ENCODE data around the gene LAMA2.

LAMA2 gene

GRCh38 chr6:129417416-129418086, 534.6 kb downstream of the LAMA2 start:
- TF ChIP-seq CTCF (IDR thresholded peaks at IDR 0.05; ENCODE audit: low read length) (no peak), EZH2 (IDR thresholded peaks at IDR 0.05; ENCODE audit: borderline replicate concordance, low read length) (no peak)
- Histone ChIP-seq H3K4me3 (ENCODE audit: low read depth, low read length, poor library complexity, severe bottlenecking) (no peak overlapping the region), H2AFZ (ENCODE audit: low read length) (no peak overlapping the region)

GRCh38 chr6:129419324-129419723, 536.4 kb downstream of the LAMA2 start:
- Histone ChIP-seq H3K9ac (ENCODE audit: low read length) (no peak overlapping the region), H3K27ac (ENCODE audit: low read depth, low read length, poor library complexity, severe bottlenecking) (no peak overlapping the region), H3K36me3 (ENCODE audit: insufficient read depth, low read length) (no peaks in the 10 kb centered on the region), H3K4me3 (ENCODE audit: low read depth, low read length, poor library complexity, severe bottlenecking) (no peak overlapping the region), H4K20me1 (ENCODE audit: insufficient read depth, low read length) (no peaks in the 10 kb centered on the region), H3K9me2 (ENCODE audit: low read depth, low read length) (no peaks in the 10 kb centered on the region), H3K79me2 (ENCODE audit: insufficient read depth, low read length) (no peaks in the 10 kb centered on the region), H3K4me1 (ENCODE audit: insufficient read depth, low read length, severe bottlenecking) (no peaks in the 10 kb centered on the region), H3K27me3 (ENCODE audit: insufficient read depth, low read length) (no peaks in the 10 kb centered on the region), H3K9me3 (ENCODE audit: low read length) (no peaks in the 10 kb centered on the region), H2AFZ (ENCODE audit: low read length) (no peak overlapping the region), H3K4me2 (ENCODE audit: low read length) (no peak overlapping the region), H3F3A (ENCODE audit: insufficient read depth, low read length) (no peaks in the 10 kb centered on the region)
- TF ChIP-seq EZH2 (IDR thresholded peaks at IDR 0.05; ENCODE audit: borderline replicate concordance, low read length) (no peak), CTCF (IDR thresholded peaks at IDR 0.05; ENCODE audit: low read length) (no peak)

More at GRCh38 chr6:129417416-129418086, 534.6 kb downstream of the LAMA2 start:
- Histone ChIP-seq H3K4me1 (ENCODE audit: insufficient read depth, low read length, severe bottlenecking) (no peaks in the 10 kb centered on the region), H3K9ac (ENCODE audit: low read length) (no peak overlapping the region), H3K79me2 (ENCODE audit: insufficient read depth, low read length) (no peaks in the 10 kb centered on the region), H3K27me3 (ENCODE audit: insufficient read depth, low read length) (no peaks in the 10 kb centered on the region), H3K4me2 (ENCODE audit: low read length) (no peak overlapping the region), H4K20me1 (ENCODE audit: insufficient read depth, low read length) (no peaks in the 10 kb centered on the region), H3F3A (ENCODE audit: insufficient read depth, low read length) (no peaks in the 10 kb centered on the region), H3K36me3 (ENCODE audit: insufficient read depth, low read length) (no peaks in the 10 kb centered on the region), H3K9me3 (ENCODE audit: low read length) (no peaks in the 10 kb centered on the region), H3K9me2 (ENCODE audit: low read depth, low read length) (no peaks in the 10 kb centered on the region), H3K27ac (ENCODE audit: low read depth, low read length, poor library complexity, severe bottlenecking) (no peak overlapping the region)

GRCh38 chr6:129426343-129426742, 543.4 kb downstream of the LAMA2 start:
- Histone ChIP-seq H3K27ac (ENCODE audit: low read depth, low read length, poor library complexity, severe bottlenecking) (no peak overlapping the region), H3K4me1 (ENCODE audit: insufficient read depth, low read length, severe bottlenecking) (no peaks in the 10 kb centered on the region), H3K36me3 (ENCODE audit: insufficient read depth, low read length) (no peaks in the 10 kb centered on the region), H3K79me2 (ENCODE audit: insufficient read depth, low read length) (no peaks in the 10 kb centered on the region), H3K4me2 (ENCODE audit: low read length) (no peak overlapping the region), H3K4me3 (ENCODE audit: low read depth, low read length, poor library complexity, severe bottlenecking) (no peak overlapping the region), H2AFZ (ENCODE audit: low read length) (no peak overlapping the region), H3K9me3 (ENCODE audit: low read length) (no peaks in the 10 kb centered on the region), H3F3A (ENCODE audit: insufficient read depth, low read length) (no peaks in the 10 kb centered on the region), H3K27me3 (ENCODE audit: insufficient read depth, low read length) (no peaks in the 10 kb centered on the region), H3K9me2 (ENCODE audit: low read depth, low read length) (no peaks in the 10 kb centered on the region), H4K20me1 (ENCODE audit: insufficient read depth, low read length) (no peaks in the 10 kb centered on the region), H3K9ac (ENCODE audit: low read length) (no peak overlapping the region)
- no peak for TF ChIP-seq CTCF (IDR thresholded peaks at IDR 0.05; ENCODE audit: low read length)
- TF ChIP-seq EZH2 (IDR thresholded peaks at IDR 0.05; ENCODE audit: borderline replicate concordance, low read length): no peak
